K562 (cell line): ENCODE results near the gene DPH2.

Source experiments
- CC2D1A ChIP-seq: fragments of 450-650 bp; IDR thresholded peaks from 2 replicates; pipeline ENCODE4 v1.6.1; 2017; ENCODE audit warnings: mild to moderate bottlenecking
- CHCHD3 ChIP-seq: fragments of 250-450 bp; sonication (Bioruptor Pico); IDR thresholded peaks from 2 replicates; pipeline ENCODE4 v2.1.2; 2022; ENCODE audit warnings: mild to moderate bottlenecking
- EHMT2 ChIP-seq: fragments of 450-650 bp; IDR thresholded peaks from 2 replicates; pipeline ENCODE4 v1.6.1; 2018; ENCODE audit warnings: antibody characterized with exemption
- GTF2F1 ChIP-seq: IDR thresholded peaks from 2 replicates; pipeline ENCODE4 v1.6.1; 2011; ENCODE audit warnings: low read depth, low read length, improper control_type of control experiment
- HDAC6 ChIP-seq: IDR thresholded peaks from 2 replicates; pipeline ENCODE4 v1.6.1; 2012; ENCODE audit warnings: low read depth, mild to moderate bottlenecking, control low read depth, inconsistent platforms, low read length, moderate library complexity
- JUND ChIP-seq, 2 experiments: IDR thresholded peaks; 2 replicates in 1 of 2; 3 replicates in 1 of 2; pipeline ENCODE4 v1.6.1; 2011; ENCODE audit warnings: borderline replicate concordance in 2 of 2, low read depth in 2 of 2, low read length in 2 of 2, improper control_type of control experiment in 1 of 2, missing biosample characterization in 1 of 2, missing genetic modification characterization in 1 of 2, missing genetic modification reagents in 1 of 2
- KAT7 ChIP-seq: sonication (generic); formaldehyde crosslinking; IDR thresholded peaks from 2 replicates; pipeline ENCODE4 v1.8.0; 2022; ENCODE audit warnings: missing genetic modification reagents, mild to moderate bottlenecking, borderline replicate concordance
- NFYB ChIP-seq: IDR thresholded peaks from 2 replicates; pipeline ENCODE4 v1.6.1; 2011; ENCODE audit warnings: mild to moderate bottlenecking, moderate library complexity; ENCODE audit not compliant: insufficient read length; ENCODE audit errors: extremely low read depth
- POLR2A ChIP-seq: fragments of 450-650 bp; conservative IDR thresholded peaks from 2 replicates; pipeline ENCODE4 v1.6.1; 2016
- SMC3 ChIP-seq: conservative IDR thresholded peaks from 2 replicates; pipeline ENCODE4 v1.6.1; 2011; ENCODE audit warnings: low read depth, low read length, improper control_type of control experiment; ENCODE audit not compliant: insufficient read depth
- THRAP3 ChIP-seq: fragments of 450-650 bp; IDR thresholded peaks from 2 replicates; pipeline ENCODE4 v1.6.1; 2016; ENCODE audit warnings: mild to moderate bottlenecking, inconsistent platforms, borderline replicate concordance
- ZNF134 ChIP-seq: fragments of 250-450 bp; sonication (Bioruptor Pico); conservative IDR thresholded peaks from 2 replicates; pipeline ENCODE4 v1.4.0; 2020

GRCh38 chr1:43954036-43954435 lies 15.8 kb upstream of the DPH2 start:
- TF ChIP-seq ZNF134 (CRISPR knock-in tag): no peak
- no peak for TF ChIP-seq NFYB
- no peak for TF ChIP-seq POLR2A
- no peak for TF ChIP-seq CC2D1A
- no peak for TF ChIP-seq KAT7
- no peak for TF ChIP-seq JUND (IDR thresholded peaks at IDR 0.05; ENCODE audit: borderline replicate concordance, low read depth, low read length)
- no peak for TF ChIP-seq JUND (tag; IDR thresholded peaks at IDR 0.05; ENCODE audit: borderline replicate concordance, low read depth, low read length)
- TF ChIP-seq HDAC6: no peak
- TF ChIP-seq GTF2F1: no peak
- TF ChIP-seq SMC3: no peak
- no peak for TF ChIP-seq THRAP3
- TF ChIP-seq CHCHD3 (CRISPR knock-in tag): no peak
- no peak for TF ChIP-seq EHMT2
